Trophoblast cell (in vitro differentiated cells and primary cell): ENCODE data around the gene DYNLT4.

ENCODE experiments used
- DNase-seq, 2 donors: peaks; one replicate each; pipeline ENCODE4 v3.0.0-alpha.2; 2016
- H2AFZ ChIP-seq: 2 replicates; pipeline ENCODE4 v1.6.1; 2013; ENCODE audit warnings: low read length, moderate library complexity, mild to moderate bottlenecking; ENCODE audit not compliant: insufficient read depth, poor library complexity
- H2AK5ac ChIP-seq: 2 replicates; pipeline ENCODE4 v1.6.1; 2013; ENCODE audit warnings: mild to moderate bottlenecking, low read length
- H2BK120ac ChIP-seq: 2 replicates; pipeline ENCODE4 v1.6.1; 2013; ENCODE audit warnings: low read length, mild to moderate bottlenecking, moderate library complexity; ENCODE audit not compliant: insufficient read depth, poor library complexity
- H2BK12ac ChIP-seq: 2 replicates; pipeline ENCODE4 v1.6.1; 2013; ENCODE audit warnings: mild to moderate bottlenecking, low read length, moderate library complexity
- H2BK5ac ChIP-seq: 2 replicates; pipeline ENCODE4 v1.6.1; 2013; ENCODE audit warnings: low read length, low read depth, moderate library complexity, mild to moderate bottlenecking; ENCODE audit not compliant: poor library complexity
- H3K14ac ChIP-seq: 2 replicates; pipeline ENCODE4 v1.6.1; 2013; ENCODE audit warnings: mild to moderate bottlenecking, low read length
- H3K18ac ChIP-seq: 2 replicates; pipeline ENCODE4 v1.6.1; 2013; ENCODE audit warnings: mild to moderate bottlenecking, low read length
- H3K23ac ChIP-seq: 2 replicates; pipeline ENCODE4 v1.6.1; 2013; ENCODE audit warnings: low read length
- H3K27ac ChIP-seq: 2 replicates; pipeline ENCODE4 v1.5.1; 2013; ENCODE audit warnings: low read depth, mild to moderate bottlenecking, inconsistent platforms, low read length, moderate library complexity
- H3K27me3 ChIP-seq: 2 replicates; pipeline ENCODE4 v1.6.1; 2013; ENCODE audit warnings: inconsistent platforms, mild to moderate bottlenecking, low read length, moderate library complexity; ENCODE audit not compliant: insufficient read depth
- H3K36me3 ChIP-seq, 2 experiments: 1 replicate in 1 of 2; 2 replicates in 1 of 2; pipeline ENCODE4 v1.6.1; 2013; ENCODE audit warnings: low read length in 2 of 2, mild to moderate bottlenecking in 2 of 2, moderate library complexity in 1 of 2; ENCODE audit not compliant: insufficient read depth in 2 of 2, control insufficient read depth in 1 of 2
- H3K4ac ChIP-seq: 2 replicates; pipeline ENCODE4 v1.6.1; 2013; ENCODE audit warnings: low read depth, mild to moderate bottlenecking, low read length, moderate library complexity
- H3K4me1 ChIP-seq, 2 experiments: 1 replicate in 1 of 2; 2 replicates in 1 of 2; pipeline ENCODE4 v1.6.1; 2013; ENCODE audit warnings: low read length in 2 of 2, mild to moderate bottlenecking in 2 of 2, moderate library complexity in 1 of 2; ENCODE audit not compliant: insufficient read depth in 2 of 2, control insufficient read depth in 1 of 2
- H3K4me2 ChIP-seq: 2 replicates; pipeline ENCODE4 v1.6.1; 2013; ENCODE audit warnings: inconsistent platforms, mild to moderate bottlenecking, low read length, moderate library complexity
- H3K4me3 ChIP-seq: 2 replicates; pipeline ENCODE4 v1.5.1; 2013; ENCODE audit warnings: mild to moderate bottlenecking, low read depth, low read length, inconsistent platforms
- H3K79me1 ChIP-seq: one replicate; pipeline ENCODE4 v1.6.1; 2013; ENCODE audit warnings: low read length
- H3K79me2 ChIP-seq: 2 replicates; pipeline ENCODE4 v1.6.1; 2013; ENCODE audit warnings: low read length, mild to moderate bottlenecking; ENCODE audit not compliant: control insufficient read depth, insufficient read depth, poor library complexity
- H3K9ac ChIP-seq: 2 replicates; pipeline ENCODE4 v1.6.1; 2013; ENCODE audit warnings: mild to moderate bottlenecking, low read length
- H3K9me3 ChIP-seq: 2 replicates; pipeline ENCODE4 v1.6.1; 2013; ENCODE audit warnings: low read depth, mild to moderate bottlenecking, control low read depth, inconsistent platforms, low read length; ENCODE audit not compliant: insufficient read depth
- H4K12ac ChIP-seq: 2 replicates; pipeline ENCODE4 v1.6.1; 2013; ENCODE audit warnings: low read depth, mild to moderate bottlenecking, low read length, moderate library complexity
- H4K8ac ChIP-seq: 2 replicates; pipeline ENCODE4 v1.6.1; 2013; ENCODE audit warnings: low read depth, mild to moderate bottlenecking, low read length, moderate library complexity
- H4K91ac ChIP-seq: one replicate; pipeline ENCODE4 v1.6.1; 2013; ENCODE audit warnings: low read depth, mild to moderate bottlenecking, low read length, moderate library complexity
- WGBS: extraction: QIAGEN DNeasy Blood & Tissue Kit; methylation state at CpG from one replicate; pipeline ENCODE4 v1.1.7; 2013; ENCODE audit warnings: missing lambda C conversion rate; ENCODE audit not compliant: insufficient read length, insufficient coverage; ENCODE audit errors: extremely low coverage; 5-methylcytosine and 5-hydroxymethylcytosine counted together

Gene DYNLT4

GRCh38 chr1:44788120-44788860 lies 18.9 kb downstream of the DYNLT4 start, which contains the start of gene BEST4:
Gene BEST4, minus strand, starts transcription at chr1:44788170. Its CDS starts 465 bp downstream, at chr1:44787705.
- no CpG with 5 or more reads among the region's 9 CpGs for WGBS
- no peak within 1 kb of the TSS for H3K14ac ChIP-seq

GRCh38 chr1:44787506-44787905 lies 19.6 kb downstream of the DYNLT4 start:
- Histone ChIP-seq H3K79me2 (no peaks in the 10 kb centered on the region), H3K14ac (no peak overlapping the region), H3K23ac (no peak overlapping the region), H3K4me3 (no peak overlapping the region), H3K79me1 (peaks cover 2% of the 10 kb centered on the region), H3K27ac (no peak overlapping the region), H4K8ac (no peak overlapping the region), H3K18ac (no peak overlapping the region), H3K4me1 (peaks cover 3 to 17% of the 10 kb centered on the region in 2 experiments), H2BK120ac (no peak overlapping the region), H3K9ac (no peak overlapping the region), H3K4me2 (no peak overlapping the region), H2BK5ac (no peak overlapping the region), H4K12ac (no peak overlapping the region), H2BK12ac (no peak overlapping the region), H2AK5ac (no peak overlapping the region), H2AFZ (no peak overlapping the region), H3K27me3 (no peaks in the 10 kb centered on the region), H3K9me3 (peaks cover 2% of the 10 kb centered on the region), H4K91ac (no peak overlapping the region), H3K36me3 (no peaks in the 10 kb centered on the region), H3K4ac (no peak overlapping the region)
- no CpG with 5 or more reads among the region's 10 CpGs for WGBS
- DNase-seq: no peak

More at GRCh38 chr1:44788120-44788860, 18.9 kb downstream of the DYNLT4 start, which contains the start of gene BEST4:
- no peak within 1 kb of the TSS for H3K18ac ChIP-seq
- no peak within 1 kb of the TSS for H3K4ac ChIP-seq
- no peaks in the 10 kb centered on the region for H3K36me3 ChIP-seq
- H2AK5ac ChIP-seq: no peak within 1 kb of the TSS
- H2BK12ac ChIP-seq: no peak within 1 kb of the TSS
- H3K9ac ChIP-seq: no peak within 1 kb of the TSS
- no peak within 1 kb of the TSS for H4K8ac ChIP-seq
- peaks cover 3 to 17% of the 10 kb centered on the region in 2 experiments for H3K4me1 ChIP-seq
- peaks cover 2% of the 10 kb centered on the region for H3K9me3 ChIP-seq
- no peaks in the 10 kb centered on the region for H3K79me2 ChIP-seq
- no peak within 1 kb of the TSS for H4K91ac ChIP-seq
- H4K12ac ChIP-seq: no peak within 1 kb of the TSS
- H2AFZ ChIP-seq: no peak within 1 kb of the TSS
- H3K4me3 ChIP-seq: no peak within 1 kb of the TSS
- H3K79me1 ChIP-seq: peaks cover 2% of the 10 kb centered on the region
- H2BK120ac ChIP-seq: no peak within 1 kb of the TSS
- no peak within 1 kb of the TSS for H3K4me2 ChIP-seq
- no peak within 1 kb of the TSS for H3K27ac ChIP-seq
- no peaks in the 10 kb centered on the region for H3K27me3 ChIP-seq
- no peak within 1 kb of the TSS for H3K23ac ChIP-seq
- DNase-seq: no peak
- H2BK5ac ChIP-seq: no peak within 1 kb of the TSS

GRCh38 chr1:44786841-44787426 lies 20.2 kb downstream of the DYNLT4 start:
- Histone ChIP-seq H2BK12ac (no peak overlapping the region), H3K27ac (no peak overlapping the region), H2AFZ (no peak overlapping the region), H3K14ac (no peak overlapping the region), H3K36me3 (no peaks in the 10 kb centered on the region), H3K23ac (no peak overlapping the region), H3K4me1 (peaks cover 3 to 17% of the 10 kb centered on the region in 2 experiments), H2AK5ac (no peak overlapping the region), H3K4me2 (peak overlapping the region; percentile 57), H3K4me3 (no peak overlapping the region), H4K12ac (no peak overlapping the region), H3K9ac (no peak overlapping the region), H3K79me1 (peaks cover 2% of the 10 kb centered on the region), H4K8ac (peak overlapping the region; percentile 3), H2BK120ac (no peak overlapping the region), H3K27me3 (no peaks in the 10 kb centered on the region), H3K18ac (no peak overlapping the region), H4K91ac (no peak overlapping the region), H3K9me3 (peaks cover 2% of the 10 kb centered on the region), H2BK5ac (no peak overlapping the region), H3K79me2 (no peaks in the 10 kb centered on the region), H3K4ac (no peak overlapping the region)
- peak in 1 of 2 donors; percentile 15 for DNase-seq
- no CpG with 5 or more reads among the region's 9 CpGs for WGBS

- Histone ChIP-seq H2BK12ac (no peak overlapping the region), H3K79me2 (no peaks in the 10 kb centered on the region), H3K4me2 (peak overlapping the region; percentile 57), H4K8ac (peak overlapping the region; percentile 3), H2BK5ac (no peak overlapping the region), H3K18ac (no peak overlapping the region), H3K4me1 (peaks cover 3 to 17% of the 10 kb centered on the region in 2 experiments), H4K12ac (no peak overlapping the region), H2AFZ (peak overlapping the region; percentile 20), H3K9ac (no peak overlapping the region), H3K23ac (no peak overlapping the region), H3K27ac (no peak overlapping the region), H3K27me3 (no peaks in the 10 kb centered on the region), H2BK120ac (no peak overlapping the region), H3K9me3 (peaks cover 2% of the 10 kb centered on the region), H3K4me3 (peak overlapping the region; percentile 17), H3K36me3 (peaks cover under 1% of the 10 kb centered on the region in 2 experiments), H4K91ac (no peak overlapping the region), H3K4ac (no peak overlapping the region), H2AK5ac (no peak overlapping the region), H3K14ac (no peak overlapping the region), H3K79me1 (peaks cover 2% of the 10 kb centered on the region)
- peak; percentile 82 to 86 for DNase-seq
- WGBS: no CpG with 5 or more reads among the region's 49 CpGs
Measured at GRCh38 chr1:44786138-44786840, 20.9 kb downstream of the DYNLT4 start.
